Nephron (organoid): ENCODE measurements around the gene ZKSCAN2.
A peak's percentile ranks its signal among the peaks of the same experiment; 100 is the strongest.

Experiments
- H3K27ac Mint-ChIP-seq, 3 experiments: 2 replicates each; pipeline ENCODE4 v1.8.0; 2020; ENCODE audit warnings: mixed read lengths in 3 of 3, mild to moderate bottlenecking in 2 of 3, moderate library complexity in 1 of 3
- H3K27me3 Mint-ChIP-seq: 2 replicates; pipeline ENCODE4 v1.8.0; 2021; ENCODE audit warnings: low read depth, mild to moderate bottlenecking, moderate library complexity, mixed read lengths
- H3K36me3 Mint-ChIP-seq: 2 replicates; pipeline ENCODE4 v1.8.0; 2020; ENCODE audit warnings: low read depth, mixed read lengths
- H3K4me1 Mint-ChIP-seq: 2 replicates; pipeline ENCODE4 v1.8.0; 2020; ENCODE audit warnings: mixed read lengths
- H3K4me3 Mint-ChIP-seq, 3 experiments: 2 replicates each; pipeline ENCODE4 v1.8.0; 2020; ENCODE audit warnings: mild to moderate bottlenecking in 3 of 3, mixed read lengths in 3 of 3, moderate library complexity in 2 of 3
- H3K9me3 Mint-ChIP-seq: 2 replicates; pipeline ENCODE4 v1.8.0; 2020; ENCODE audit warnings: mixed read lengths
- CTCF ChIP-seq, 3 experiments: fragments of 200-600 bp; sonication (generic); IDR thresholded peaks; one replicate each; pipeline ENCODE4 v1.5.0; 2021; ENCODE audit warnings: antibody characterized with exemption in 3 of 3; ENCODE audit not compliant: unreplicated experiment in 3 of 3

Gene ZKSCAN2

DNA sequence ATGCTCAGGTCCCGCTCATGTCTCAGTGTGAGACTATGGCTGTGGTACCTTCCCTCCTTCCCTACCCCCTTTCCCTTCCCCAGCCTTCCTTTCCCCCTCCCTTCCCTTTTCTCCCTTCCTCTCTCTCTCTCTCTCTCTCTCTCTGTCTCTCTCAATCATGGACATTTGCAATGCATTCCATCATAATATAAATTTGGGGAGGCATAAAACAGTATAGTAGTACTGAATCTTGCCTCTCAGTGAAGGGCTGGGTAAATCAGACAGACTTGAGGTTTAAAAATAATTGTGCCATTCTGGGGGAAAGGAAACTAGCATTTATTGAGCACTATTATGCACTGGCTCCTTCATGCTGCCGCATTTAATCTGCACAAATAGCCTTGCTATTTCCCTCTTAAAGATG, 4.3 kb downstream of the ZKSCAN2 start:
- Mint-ChIP-seq H3K9me3 (peaks cover 9% of the 10 kb centered on the region), H3K27ac (no peak overlapping the region), H3K36me3 (peaks cover 58% of the 10 kb centered on the region), H3K4me3 (no peak overlapping the region), H3K27me3 (no peaks in the 10 kb centered on the region), H3K4me1 (peaks cover 19% of the 10 kb centered on the region)
- TF ChIP-seq CTCF (IDR thresholded peaks at IDR 0.05; ENCODE audit: unreplicated experiment in 3 of 3), result no peak

DNA sequence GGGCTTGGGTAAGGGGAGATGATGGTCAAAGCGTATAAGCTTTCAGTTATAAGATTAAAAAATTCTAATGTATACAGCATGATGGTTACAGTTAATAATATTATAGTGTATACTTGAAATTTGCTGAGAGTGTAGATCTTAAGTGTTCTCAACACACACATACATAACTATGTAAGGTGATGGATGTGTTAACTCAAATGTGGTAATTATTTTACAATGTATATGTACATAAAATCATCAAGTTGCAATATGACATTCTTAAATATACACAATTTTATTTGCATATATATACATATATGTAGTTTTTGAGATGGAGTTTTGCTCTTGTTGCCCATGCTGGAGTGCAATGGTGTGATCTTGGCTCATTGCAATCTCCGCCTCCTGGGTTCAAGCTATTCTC, 7.2 kb downstream of the ZKSCAN2 start:
- peaks cover 18% of the 10 kb centered on the region for H3K9me3 Mint-ChIP-seq
- H3K27me3 Mint-ChIP-seq, result no peaks in the 10 kb centered on the region
- H3K4me1 Mint-ChIP-seq, result peaks cover 5% of the 10 kb centered on the region
- no peak overlapping the region for H3K27ac Mint-ChIP-seq
- H3K36me3 Mint-ChIP-seq, result peaks cover 81% of the 10 kb centered on the region
- TF ChIP-seq CTCF (IDR thresholded peaks at IDR 0.05; ENCODE audit: unreplicated experiment in 3 of 3), result no peak
- H3K4me3 Mint-ChIP-seq, result no peak overlapping the region

DNA sequence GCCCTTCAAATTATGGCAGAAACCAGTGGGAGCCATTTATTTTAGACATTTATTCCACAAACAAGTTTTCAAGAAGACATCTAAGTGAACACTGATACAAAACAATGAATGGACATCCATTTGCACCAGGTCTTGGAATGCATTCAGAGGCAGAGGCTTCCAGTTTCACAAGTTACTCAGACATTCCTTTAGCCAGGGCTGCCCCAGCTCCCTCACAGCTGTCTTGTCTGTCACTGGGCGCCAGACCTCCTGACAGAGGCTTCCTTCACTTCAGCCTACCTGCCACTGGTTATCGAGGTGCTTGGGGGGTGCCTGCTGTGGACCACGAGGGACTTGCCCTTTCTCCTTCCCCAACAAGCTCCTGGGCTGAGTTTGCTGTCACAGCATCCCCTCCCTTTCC, 21.7 kb downstream of the ZKSCAN2 start:
- no peaks in the 10 kb centered on the region for H3K9me3 Mint-ChIP-seq
- no peak for TF ChIP-seq CTCF (IDR thresholded peaks at IDR 0.05; ENCODE audit: unreplicated experiment in 3 of 3)
- peaks cover 10% of the 10 kb centered on the region for H3K4me1 Mint-ChIP-seq
- H3K4me3 Mint-ChIP-seq, result no peak overlapping the region
- peak overlapping the region in 1 of 3 experiments; percentile 51 for H3K27ac Mint-ChIP-seq
- peaks cover 9% of the 10 kb centered on the region for H3K36me3 Mint-ChIP-seq
- no peaks in the 10 kb centered on the region for H3K27me3 Mint-ChIP-seq

GRCh38 chr16:25228372-25228771, 29.3 kb downstream of the ZKSCAN2 start:
- H3K4me1 Mint-ChIP-seq, result no peaks in the 10 kb centered on the region
- no peaks in the 10 kb centered on the region for H3K9me3 Mint-ChIP-seq
- no peaks in the 10 kb centered on the region for H3K27me3 Mint-ChIP-seq
- TF ChIP-seq CTCF (IDR thresholded peaks at IDR 0.05; ENCODE audit: unreplicated experiment in 3 of 3), result no peak
- H3K27ac Mint-ChIP-seq, result no peak overlapping the region
- H3K4me3 Mint-ChIP-seq, result no peak overlapping the region
- no peaks in the 10 kb centered on the region for H3K36me3 Mint-ChIP-seq

DNA sequence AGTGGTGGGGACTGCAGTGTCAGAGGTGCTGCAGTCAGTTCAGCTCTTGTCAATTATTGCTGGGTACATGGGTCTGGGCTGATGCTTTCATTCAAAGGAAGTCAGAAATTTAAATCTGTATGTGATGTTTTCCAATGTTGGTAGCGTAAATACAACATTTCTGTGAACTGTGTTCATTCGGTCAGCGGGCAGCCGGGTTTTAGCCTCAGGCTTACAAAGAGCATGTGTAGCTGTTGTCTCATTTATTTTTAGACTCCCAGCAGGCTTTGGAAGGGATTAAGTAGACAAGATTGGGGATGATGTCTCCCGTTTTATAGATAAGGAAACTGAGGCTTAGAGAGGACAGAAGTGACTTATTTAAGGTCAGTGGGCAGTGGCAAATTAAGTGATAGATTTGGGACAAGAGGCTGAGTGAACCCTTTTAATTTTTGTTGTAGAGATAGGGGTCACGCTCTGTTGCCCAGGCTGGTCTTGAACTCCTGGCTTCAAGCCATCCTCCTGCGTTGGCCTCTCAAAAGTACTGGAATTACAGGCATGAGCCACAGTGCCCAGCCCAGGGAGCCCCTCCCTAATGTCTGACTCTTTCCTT, 32.8 kb downstream of the ZKSCAN2 start:
- Mint-ChIP-seq H3K36me3 (no peaks in the 10 kb centered on the region), H3K4me3 (no peak overlapping the region), H3K9me3 (no peaks in the 10 kb centered on the region), H3K27ac (no peak overlapping the region), H3K4me1 (no peaks in the 10 kb centered on the region), H3K27me3 (no peaks in the 10 kb centered on the region)
- no peak for TF ChIP-seq CTCF (IDR thresholded peaks at IDR 0.05; ENCODE audit: unreplicated experiment in 3 of 3)

GRCh38 chr16:25223964-25224363, 33.7 kb downstream of the ZKSCAN2 start:
- no peak overlapping the region for H3K27ac Mint-ChIP-seq
- TF ChIP-seq CTCF (IDR thresholded peaks at IDR 0.05; ENCODE audit: unreplicated experiment in 3 of 3), result no peak
- no peaks in the 10 kb centered on the region for H3K4me1 Mint-ChIP-seq
- H3K9me3 Mint-ChIP-seq, result no peaks in the 10 kb centered on the region
- H3K27me3 Mint-ChIP-seq, result no peaks in the 10 kb centered on the region
- H3K4me3 Mint-ChIP-seq, result no peak overlapping the region
- H3K36me3 Mint-ChIP-seq, result no peaks in the 10 kb centered on the region
